Colonic mucosa (tissue), 4 donors: ENCODE data around the gene NKTR. TPM values are rescaled to one million over a fixed set of nuclear protein-coding genes. Genes with fewer than 3 reads are reported as not detected.

Source experiments
- DNase-seq: peaks from one replicate; pipeline ENCODE4 v3.0.0-alpha.2; 2020
- H3K27ac ChIP-seq: fragments of 200-600 bp; one replicate; pipeline ENCODE4 v1.8.0; 2021
- H3K27me3 ChIP-seq: fragments of 200-600 bp; one replicate; pipeline ENCODE4 v1.8.0; 2021
- H3K36me3 ChIP-seq: fragments of 200-600 bp; one replicate; pipeline ENCODE4 v1.8.0; 2021
- H3K4me1 ChIP-seq: fragments of 200-600 bp; one replicate; pipeline ENCODE4 v1.8.0; 2021; ENCODE audit warnings: mild to moderate bottlenecking
- H3K4me3 ChIP-seq: fragments of 200-600 bp; one replicate; pipeline ENCODE4 v1.8.0; 2021
- H3K9ac ChIP-seq, 2 donors: one replicate each; pipeline ENCODE4 v1.7.0; 2013; ENCODE audit warnings: control low read depth in 2 of 2, low read depth in 2 of 2, low read length in 2 of 2
- H3K9me3 ChIP-seq: fragments of 200-600 bp; one replicate; pipeline ENCODE4 v1.8.0; 2021
- CTCF ChIP-seq: fragments of 200-600 bp; IDR thresholded peaks from one replicate; pipeline ENCODE4 v1.8.0; 2022; ENCODE audit warnings: antibody characterized with exemption, mild to moderate bottlenecking
- intact Hi-C: fragments of 100-400 bp; cut with DNase I; formaldehyde crosslinking; loops from one replicate; pipeline ENCODE4 v1.14.1; 2022
- total RNA-seq, 2 donors: library from RNA; stranded (reverse); fragmentation: NEBNext Ultra II Directional in 1 of 2; extraction: Animal tissue kit (Norgen Biotek cat#: 25700) in 1 of 2; gene quantifications; one replicate each; pipeline ENCODE4 v1.2.1, GENCODE V29; 2021
- donor health status: healthy.
- donor health status: DM: no; HTN: no; CAD: no.
- donor health status: DM: no; HTN: no; CAD: no.

Gene NKTR
- total RNA-seq, 2 donors from 2014 or later, result 47.5 to 48.2 TPM

GRCh38 chr3:42581400-42581708 lies 19.1 kb upstream of the NKTR start:
- Histone ChIP-seq H3K27me3 (no peaks in the 10 kb centered on the region), H3K4me3 (peak overlapping the region; percentile 81), H3K4me1 (peaks cover 4% of the 10 kb centered on the region), H3K9me3 (no peaks in the 10 kb centered on the region), H3K36me3 (no peaks in the 10 kb centered on the region), H3K9ac (peak overlapping the region; percentile 77 to 78), H3K27ac (peak overlapping the region; percentile 81)
- TF ChIP-seq CTCF, result no peak
- intact Hi-C loops, result loop anchor here (10.0 kb wide), 2 partner anchors 163 to 303 kb away; no protein-coding TSS in a partner anchor
- DNase-seq, result no peak

GRCh38 chr3:42581709-42582473 lies 18.6 kb upstream of the NKTR start, which contains the start of gene SEC22C:
Gene SEC22C (minus strand): TSS chr3:42581967. CDS start chr3:42569046, 12,921 bp downstream.
- peak; percentile 94 for DNase-seq
- H3K9me3 ChIP-seq, result no peaks in the 10 kb centered on the region
- TF ChIP-seq CTCF, result no peak
- H3K9ac ChIP-seq, result peak within 1 kb of the TSS; percentile 77 to 78
- no peaks in the 10 kb centered on the region for H3K36me3 ChIP-seq
- no peaks in the 10 kb centered on the region for H3K27me3 ChIP-seq
- H3K4me1 ChIP-seq, result peaks cover 4% of the 10 kb centered on the region
- intact Hi-C loops, result loop anchor here (10.0 kb wide), 2 partner anchors 163 to 303 kb away; no protein-coding TSS in a partner anchor
- H3K4me3 ChIP-seq, result peak within 1 kb of the TSS; percentile 81
- peak within 1 kb of the TSS; percentile 81 for H3K27ac ChIP-seq

- Histone ChIP-seq H3K9ac (peak overlapping the region; percentile 77 to 78), H3K27me3 (no peaks in the 10 kb centered on the region), H3K36me3 (no peaks in the 10 kb centered on the region), H3K27ac (peak overlapping the region; percentile 81), H3K9me3 (no peaks in the 10 kb centered on the region), H3K4me1 (peaks cover 4% of the 10 kb centered on the region), H3K4me3 (peak overlapping the region; percentile 81)
- intact Hi-C loops, result loop anchor here (10.0 kb wide), 2 partner anchors 162 to 302 kb away; no protein-coding TSS in a partner anchor
- TF ChIP-seq CTCF, result no peak
- no peak for DNase-seq
Observed at GRCh38 chr3:42582474-42583070, 17.9 kb upstream of the NKTR start.

- H3K4me3 ChIP-seq, result no peak overlapping the region
- intact Hi-C loops, result loop anchor here (10.0 kb wide), 2 partner anchors 156 to 296 kb away; no protein-coding TSS in a partner anchor
- H3K9ac ChIP-seq, result no peak overlapping the region
- no peak overlapping the region for H3K27ac ChIP-seq
- H3K36me3 ChIP-seq, result no peaks in the 10 kb centered on the region
- DNase-seq, result no peak
- no peak for TF ChIP-seq CTCF
- H3K27me3 ChIP-seq, result no peaks in the 10 kb centered on the region
- peaks cover 5% of the 10 kb centered on the region for H3K4me1 ChIP-seq
- no peaks in the 10 kb centered on the region for H3K9me3 ChIP-seq
Observed at GRCh38 chr3:42588625-42589024, 11.9 kb upstream of the NKTR start.

GRCh38 chr3:42589382-42590109 lies 10.9 kb upstream of the NKTR start:
- H3K27ac ChIP-seq, result no peak overlapping the region
- no peaks in the 10 kb centered on the region for H3K9me3 ChIP-seq
- no peak for DNase-seq
- intact Hi-C loops, result loop anchor here (10.0 kb wide), 2 partner anchors 155 to 295 kb away; no protein-coding TSS in a partner anchor
- peak overlapping the region; percentile 75 for H3K4me3 ChIP-seq
- no peaks in the 10 kb centered on the region for H3K27me3 ChIP-seq
- H3K9ac ChIP-seq, result peak overlapping the region; percentile 57 to 78
- TF ChIP-seq CTCF, result no peak
- H3K36me3 ChIP-seq, result no peaks in the 10 kb centered on the region
- peaks cover 5% of the 10 kb centered on the region for H3K4me1 ChIP-seq
